GM10847 (cell line): Measurements from ENCODE around the gene KCND2.

ENCODE experiments used
- POLR2A ChIP-seq: IDR thresholded peaks from 2 replicates; pipeline ENCODE4 v1.6.1; 2011; ENCODE audit not compliant: insufficient read length; ENCODE audit errors: extremely low read depth

Gene KCND2

GRCh38 chr7:120394595-120394994, 121.6 kb downstream of the KCND2 start:
- no peak for TF ChIP-seq POLR2A

- no peak for TF ChIP-seq POLR2A
Measured at GRCh38 chr7:120395526-120396019, 122.6 kb downstream of the KCND2 start.

GRCh38 chr7:120398284-120399000, 125.5 kb downstream of the KCND2 start:
- no peak for TF ChIP-seq POLR2A

- TF ChIP-seq POLR2A: no peak
Measured at GRCh38 chr7:120400806-120401455, 128.0 kb downstream of the KCND2 start.

- no peak for TF ChIP-seq POLR2A
Measured at GRCh38 chr7:120402079-120402767, 129.2 kb downstream of the KCND2 start.

GRCh38 chr7:120402801-120403200, 129.8 kb downstream of the KCND2 start:
- TF ChIP-seq POLR2A: no peak

- no peak for TF ChIP-seq POLR2A
Measured at GRCh38 chr7:120404042-120404441, 131.1 kb downstream of the KCND2 start.

GRCh38 chr7:120405652-120406051, 132.7 kb downstream of the KCND2 start:
- no peak for TF ChIP-seq POLR2A

GRCh38 chr7:120407010-120407409, 134.0 kb downstream of the KCND2 start:
- no peak for TF ChIP-seq POLR2A

- no peak for TF ChIP-seq POLR2A
Measured at GRCh38 chr7:120412139-120413050, 139.4 kb downstream of the KCND2 start.

GRCh38 chr7:120413164-120413563, 140.2 kb downstream of the KCND2 start:
- TF ChIP-seq POLR2A: no peak

GRCh38 chr7:120417244-120417979, 144.4 kb downstream of the KCND2 start:
- no peak for TF ChIP-seq POLR2A

GRCh38 chr7:120421151-120421651, 148.2 kb downstream of the KCND2 start:
- TF ChIP-seq POLR2A: no peak

- TF ChIP-seq POLR2A: no peak
Measured at GRCh38 chr7:120431016-120431415, 158.0 kb downstream of the KCND2 start.
